Thyroid gland (tissue), 4 donors: ENCODE measurements around the gene GLIS2. TPM values are rescaled to one million over a fixed set of nuclear protein-coding genes. Genes with fewer than 3 reads are reported as not detected.
A peak's percentile ranks its signal among the peaks of the same experiment; 100 is the strongest.

Source experiments
- DNase-seq, 2 donors: peaks; one replicate each; pipeline ENCODE4 v3.0.0-alpha.2; 2019
- H3K27ac ChIP-seq, 3 donors: fragments of 200-600 bp; sonication (generic); 1 replicate in 2 of 3; 2 replicates in 1 of 3; pipeline ENCODE4 v1.5.1; 2016 to 2019; ENCODE audit warnings: mild to moderate bottlenecking in 1 of 3, moderate library complexity in 1 of 3
- H3K27me3 ChIP-seq: fragments of 200-600 bp; sonication (generic); one replicate; pipeline ENCODE4 v1.5.1; 2019
- H3K36me3 ChIP-seq, 2 donors: fragments of 200-600 bp; sonication (generic); one replicate each; pipeline ENCODE4 v1.5.1; 2016 to 2019
- H3K4me1 ChIP-seq, 2 donors: fragments of 200-600 bp; sonication (generic); one replicate each; pipeline ENCODE4 v1.5.1; 2017 to 2019
- H3K4me3 ChIP-seq, 3 donors: fragments of 200-600 bp; sonication (generic); replicated peaks in 1 of 3; 1 replicate in 2 of 3; 2 replicates in 1 of 3; pipeline ENCODE4 v1.5.1; 2016; ENCODE audit warnings: mild to moderate bottlenecking in 1 of 3
- H3K9me3 ChIP-seq: fragments of 200-600 bp; sonication (generic); one replicate; pipeline ENCODE4 v1.5.1; 2017
- CTCF ChIP-seq, 6 experiments: fragments of 200-600 bp in 3 of 6; fragments of 450-650 bp in 3 of 6; sonication (generic) in 3 of 6; IDR thresholded peaks; one replicate each; pipeline ENCODE4 v1.5.1; 2016 to 2019; ENCODE audit warnings: antibody characterized with exemption in 6 of 6, mild to moderate bottlenecking in 2 of 6, inconsistent platforms in 1 of 6, moderate library complexity in 1 of 6
- POLR2A ChIP-seq, 2 donors: fragments of 450-650 bp; IDR thresholded peaks; one replicate each; pipeline ENCODE4 v1.6.1; 2017; ENCODE audit warnings: antibody characterized with exemption in 2 of 2, mild to moderate bottlenecking in 2 of 2, moderate library complexity in 1 of 2
- WGBS, 2 donors: methylation state at CpG; one replicate each; pipeline ENCODE4 v1.1.5; 2017; 5-methylcytosine and 5-hydroxymethylcytosine counted together
- intact Hi-C: fragments of 100-400 bp; cut with DNase I; formaldehyde crosslinking; loops from one replicate; pipeline ENCODE4 v1.15.1; 2023
- total RNA-seq, 4 donors: library from RNA; depleted of rRNA; stranded (reverse); fragments of >200 nt; gene quantifications; one replicate each; pipeline ENCODE4 v1.2.3, GENCODE V29; 2016

GLIS2 gene
- total RNA-seq, 4 donors from 2014 or later, result 5.5 to 7.6 (median 6.7) TPM

GRCh38 chr16:4384509-4384942 lies 68.7 kb downstream of the GLIS2 start:
- H3K4me3 ChIP-seq, result no peak overlapping the region
- DNase-seq, result no peak
- peaks cover 27 to 46% of the 10 kb centered on the region in 2 donors for H3K4me1 ChIP-seq
- intact Hi-C loops, result no loop called here
- peak overlapping the region in 1 of 3 donors; percentile 98 for H3K27ac ChIP-seq
- no peak for TF ChIP-seq CTCF (IDR thresholded peaks at IDR 0.05)
- TF ChIP-seq POLR2A (IDR thresholded peaks at IDR 0.05), result no peak
- no peaks in the 10 kb centered on the region for H3K27me3 ChIP-seq
- H3K36me3 ChIP-seq, result peaks cover 0 to 12% of the 10 kb centered on the region in 2 donors
- no peaks in the 10 kb centered on the region for H3K9me3 ChIP-seq
- WGBS, 2 donors, result 79 to 92% methylated on average over 7 to 11 of the region's 20 CpGs

- Histone ChIP-seq H3K9me3 (no peaks in the 10 kb centered on the region), H3K4me1 (peaks cover 20 to 39% of the 10 kb centered on the region in 2 donors), H3K27ac (no peak overlapping the region), H3K36me3 (peaks cover 0 to 12% of the 10 kb centered on the region in 2 donors), H3K4me3 (no peak overlapping the region), H3K27me3 (no peaks in the 10 kb centered on the region)
- 77 to 82% methylated on average over 9 to 20 of the region's 20 CpGs for WGBS, 2 donors
- DNase-seq, result no peak
- intact Hi-C loops, result no loop called here
- TF ChIP-seq CTCF (IDR thresholded peaks at IDR 0.05), result no peak
- TF ChIP-seq POLR2A (IDR thresholded peaks at IDR 0.05), result no peak
Measured at GRCh38 chr16:4385066-4385788, 69.4 kb downstream of the GLIS2 start.

- Histone ChIP-seq H3K4me1 (peaks cover 13 to 32% of the 10 kb centered on the region in 2 donors), H3K36me3 (peaks cover 0 to 12% of the 10 kb centered on the region in 2 donors), H3K27ac (peak overlapping the region in 1 of 3 donors; percentile 28), H3K27me3 (no peaks in the 10 kb centered on the region), H3K4me3 (no peak overlapping the region), H3K9me3 (no peaks in the 10 kb centered on the region)
- WGBS, 2 donors, result 87 to 88% methylated on average over 9 to 10 of the region's 11 CpGs
- intact Hi-C loops, result no loop called here
- DNase-seq, result no peak
- no peak for TF ChIP-seq CTCF (IDR thresholded peaks at IDR 0.05)
- TF ChIP-seq POLR2A (IDR thresholded peaks at IDR 0.05), result no peak
Measured at GRCh38 chr16:4385789-4386450, 70.1 kb downstream of the GLIS2 start.

- TF ChIP-seq CTCF (IDR thresholded peaks at IDR 0.05) (no peak), POLR2A (IDR thresholded peaks at IDR 0.05) (no peak)
- intact Hi-C loops, result no loop called here
- peaks cover 8 to 27% of the 10 kb centered on the region in 2 donors for H3K4me1 ChIP-seq
- no peak overlapping the region for H3K4me3 ChIP-seq
- WGBS, 2 donors, result 55 to 100% methylated on average over 1 to 6 of the region's 8 CpGs
- H3K36me3 ChIP-seq, result peaks cover 0 to 12% of the 10 kb centered on the region in 2 donors
- peak overlapping the region in 2 of 3 donors; percentile 18 to 28 for H3K27ac ChIP-seq
- DNase-seq, result no peak
- no peaks in the 10 kb centered on the region for H3K27me3 ChIP-seq
- H3K9me3 ChIP-seq, result no peaks in the 10 kb centered on the region
Measured at GRCh38 chr16:4386451-4386805, 70.6 kb downstream of the GLIS2 start.
